Endometrial microvascular endothelial cells (primary cell): ENCODE results near the gene ZNF569. TPM values are rescaled to one million over a fixed set of nuclear protein-coding genes. Genes with fewer than 3 reads are reported as not detected.

Experiments
- in situ Hi-C: cut with HindIII; loops from 2 replicates; pipeline ENCODE4 v1.10.0; 2017; ENCODE audit warnings: low sequenced_read_pairs, low pct_unique_long_range_greater_than_20kb; ENCODE audit errors: inconsistent ontology term
- total RNA-seq: library from RNA; depleted of rRNA; stranded (reverse); fragments of >200 nt; gene quantifications from one replicate; pipeline ENCODE4 v1.2.3, GENCODE V29; 2015; ENCODE audit errors: inconsistent ontology term

The ZNF569 gene
- total RNA-seq, result 4.4 TPM

GRCh38 chr19:37466798-37467607 lies at the start of gene ZNF569:
ZNF569 (minus strand) TSS chr19:37467444; CDS start chr19:37444921, 22,523 bp downstream.
- in situ Hi-C loops, result no loop called here

DNA sequence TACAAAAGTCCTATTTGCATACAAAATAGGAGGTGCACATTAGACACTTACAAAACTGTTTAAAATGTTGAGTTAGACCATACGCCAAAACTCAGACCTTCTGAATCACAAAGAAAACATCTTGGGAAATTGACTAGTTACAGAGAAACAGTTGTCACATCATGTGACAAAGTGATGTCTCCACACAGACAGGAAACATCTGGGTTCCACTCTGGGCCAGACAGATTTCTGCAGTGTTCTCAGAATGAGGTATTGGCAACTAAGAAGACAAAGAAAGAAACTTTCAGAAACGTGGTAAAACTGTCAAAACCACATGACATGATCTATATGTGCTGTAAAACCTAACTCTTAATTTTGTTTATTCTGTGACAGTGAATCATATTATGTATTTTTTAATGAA lies 46.2 kb upstream of the ZNF569 start:
- in situ Hi-C loops, result no loop called here

- in situ Hi-C loops, result no loop called here
These were observed 44.6 kb upstream of the ZNF569 start for GRCh38 chr19:37511821-37512220.

DNA sequence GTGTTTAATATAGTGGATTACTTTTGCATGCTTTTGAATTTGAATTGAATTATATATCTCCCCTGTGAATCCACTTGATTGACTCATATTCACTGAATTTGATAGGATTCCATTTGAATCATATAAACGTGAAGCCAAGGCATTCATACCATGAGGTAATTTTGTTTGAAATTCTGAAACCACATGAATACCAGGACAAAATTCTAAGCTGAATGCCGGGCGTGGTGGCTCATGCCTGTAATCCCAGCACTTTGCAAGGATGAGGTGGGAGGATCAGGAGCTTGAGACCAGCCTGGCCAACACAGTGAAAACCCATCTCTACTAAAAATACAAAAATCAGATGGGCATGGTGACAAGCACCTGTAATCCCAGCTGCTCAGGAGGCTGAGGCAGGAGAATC lies 43.9 kb upstream of the ZNF569 start:
- in situ Hi-C loops, result no loop called here

- in situ Hi-C loops, result no loop called here
These were observed 39.9 kb upstream of the ZNF569 start for GRCh38 chr19:37507167-37507464.

DNA sequence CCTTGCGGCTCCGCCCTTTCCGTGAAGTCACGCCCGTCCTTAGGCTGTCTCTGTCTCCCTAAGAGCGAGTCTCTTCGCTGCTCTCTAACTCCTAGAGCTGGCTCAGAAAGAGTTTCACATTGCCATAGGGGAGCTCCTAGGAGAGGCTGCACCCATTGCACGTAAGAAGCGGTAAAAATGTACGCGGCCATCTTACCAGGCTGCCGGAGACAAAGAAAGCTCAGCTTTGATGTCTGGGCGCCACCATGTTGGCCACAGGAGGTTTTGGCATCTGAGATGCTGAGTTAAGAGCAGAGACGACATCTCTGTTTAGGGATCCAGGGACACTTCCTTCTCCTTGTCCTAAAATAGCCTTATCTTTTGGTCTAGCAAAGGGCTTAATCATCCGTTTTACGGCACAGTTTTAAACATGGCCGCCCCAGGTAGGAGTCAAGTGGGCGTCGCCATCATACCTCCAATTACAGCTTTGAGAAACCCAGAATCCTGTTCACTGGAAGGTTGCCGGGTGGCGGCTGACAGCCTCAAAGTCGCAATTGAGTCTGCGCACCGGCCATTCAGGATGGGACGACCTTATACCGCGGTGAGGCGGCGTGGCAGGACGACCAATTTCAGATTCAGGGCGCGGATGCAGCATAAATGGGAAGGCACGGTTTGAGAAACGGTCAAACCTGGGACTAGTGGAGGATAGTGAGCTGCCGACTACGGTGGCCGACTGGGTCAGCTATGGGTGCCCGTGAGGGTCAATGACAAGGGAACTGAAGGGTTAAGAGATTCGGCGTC lies 39.3 kb upstream of the ZNF569 start, which contains the start of gene ZNF793:
TSS of gene ZNF793 (plus strand) at position 553 of the 780 bp plus-strand sequence. CDS start 16,501 bp downstream, outside the sequence.
- in situ Hi-C loops, result no loop called here

GRCh38 chr19:37505958-37506386 lies 38.7 kb upstream of the ZNF569 start:
- in situ Hi-C loops, result no loop called here

GRCh38 chr19:37492213-37492612 lies 25.0 kb upstream of the ZNF569 start:
- in situ Hi-C loops, result no loop called here

DNA sequence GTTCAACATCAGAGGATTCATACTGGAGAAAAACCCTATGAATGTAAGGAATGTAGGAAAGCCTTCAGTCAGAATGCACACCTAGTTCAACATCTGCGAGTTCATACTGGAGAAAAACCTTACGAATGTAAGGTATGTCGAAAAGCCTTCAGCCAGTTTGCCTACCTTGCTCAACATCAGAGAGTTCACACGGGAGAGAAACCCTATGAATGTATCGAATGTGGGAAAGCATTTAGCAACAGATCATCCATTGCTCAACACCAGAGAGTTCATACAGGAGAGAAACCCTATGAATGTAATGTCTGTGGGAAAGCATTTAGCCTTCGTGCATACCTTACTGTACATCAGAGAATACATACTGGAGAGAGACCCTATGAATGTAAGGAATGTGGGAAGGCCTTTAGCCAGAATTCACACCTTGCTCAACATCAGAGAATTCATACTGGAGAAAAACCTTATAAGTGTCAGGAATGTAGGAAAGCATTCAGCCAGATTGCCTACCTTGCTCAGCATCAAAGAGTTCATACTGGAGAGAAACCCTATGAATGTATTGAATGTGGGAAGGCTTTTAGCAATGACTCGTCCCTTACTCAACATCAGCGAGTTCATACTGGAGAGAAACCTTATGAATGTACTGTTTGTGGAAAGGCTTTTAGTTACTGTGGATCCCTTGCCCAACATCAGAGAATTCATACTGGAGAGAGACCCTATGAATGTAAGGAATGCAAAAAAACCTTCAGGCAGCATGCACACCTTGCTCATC lies 17.3 kb upstream of the ZNF569 start:
- in situ Hi-C loops, result no loop called here

DNA sequence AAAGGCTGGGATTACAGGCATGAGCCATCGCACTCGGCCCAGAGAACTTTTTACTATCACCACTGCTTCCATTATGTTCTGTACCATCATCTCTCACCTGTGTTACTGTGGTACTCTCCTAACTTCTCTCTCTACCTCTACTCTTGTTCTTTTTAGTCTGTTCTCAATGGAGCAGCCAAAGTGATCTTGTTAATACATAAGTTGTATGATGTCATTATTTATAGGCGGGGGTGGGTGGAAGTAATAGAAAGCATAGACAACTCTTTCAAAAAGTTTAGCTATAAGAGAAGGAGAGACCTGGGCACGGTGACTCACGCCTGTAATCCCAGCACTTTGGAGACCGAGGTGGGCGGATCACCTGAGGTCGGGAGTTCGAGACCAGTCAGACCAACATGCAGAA lies 4.9 kb upstream of the ZNF569 start:
- in situ Hi-C loops, result no loop called here

DNA sequence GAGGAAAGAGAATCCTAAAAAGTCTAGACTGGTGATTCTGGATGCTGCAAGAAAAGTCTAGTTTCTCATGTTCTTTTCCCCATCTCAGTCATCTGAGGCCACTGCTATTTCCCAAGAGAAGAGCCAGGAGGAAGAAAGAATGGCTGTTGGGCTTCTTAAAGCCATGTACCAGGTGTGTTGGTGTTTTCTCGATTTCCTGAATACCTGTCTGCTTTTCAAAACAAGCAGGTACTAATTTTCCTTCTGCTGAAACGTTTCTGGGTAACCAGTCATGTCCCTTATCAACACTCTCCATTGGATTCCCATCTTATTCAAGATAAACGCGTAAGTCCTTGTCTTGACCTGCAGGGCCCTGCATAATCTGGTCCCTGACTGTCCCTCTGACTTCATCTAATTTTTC lies 3.0 kb upstream of the ZNF569 start:
- in situ Hi-C loops, result no loop called here

DNA sequence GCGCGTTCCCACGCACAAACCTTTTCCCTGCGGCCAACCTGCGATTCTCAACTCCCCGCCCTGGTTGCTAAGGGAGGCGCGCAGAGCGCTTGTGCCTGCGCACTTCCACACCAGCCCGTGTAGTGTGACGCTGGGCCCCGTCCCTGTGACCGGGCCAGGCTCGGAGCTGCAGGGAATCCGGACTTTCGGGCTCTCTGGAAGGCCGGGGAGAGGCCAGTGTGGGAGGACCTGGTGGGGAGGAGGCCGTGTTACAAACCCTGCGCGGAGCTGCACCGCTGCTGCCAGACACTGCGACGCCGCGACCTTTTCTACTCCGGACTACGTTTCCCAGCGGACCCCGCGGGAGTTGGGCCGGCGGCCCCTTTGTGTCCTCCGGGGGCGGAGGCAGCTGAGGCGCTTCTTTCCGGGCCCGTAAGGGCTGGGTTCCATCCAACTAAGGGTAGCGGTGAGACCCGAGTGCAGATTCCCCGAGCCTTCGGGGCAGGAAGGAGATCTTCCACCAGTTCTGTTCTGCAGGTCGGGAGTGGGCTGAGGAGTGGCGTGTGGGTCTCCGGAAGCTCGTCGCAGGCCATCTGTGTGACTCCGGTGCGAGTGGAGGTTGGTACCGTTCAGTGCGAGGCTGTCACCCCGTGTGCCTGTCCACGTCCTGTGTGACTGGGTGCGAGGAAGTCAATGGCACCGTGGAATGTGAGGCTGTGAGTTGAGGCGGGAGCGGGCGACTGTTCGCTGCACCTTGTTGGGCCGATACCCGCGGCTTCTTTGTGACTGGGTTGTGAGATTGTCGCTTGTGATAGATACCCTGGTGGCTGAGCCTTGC lies 1.9 kb upstream of the ZNF569 start, which contains the start of gene ZNF570:
TSS of gene ZNF570 (plus strand) at position 396 of the 817 bp plus-strand sequence. CDS start 999 bp downstream, outside the sequence.
- in situ Hi-C loops, result no loop called here

DNA sequence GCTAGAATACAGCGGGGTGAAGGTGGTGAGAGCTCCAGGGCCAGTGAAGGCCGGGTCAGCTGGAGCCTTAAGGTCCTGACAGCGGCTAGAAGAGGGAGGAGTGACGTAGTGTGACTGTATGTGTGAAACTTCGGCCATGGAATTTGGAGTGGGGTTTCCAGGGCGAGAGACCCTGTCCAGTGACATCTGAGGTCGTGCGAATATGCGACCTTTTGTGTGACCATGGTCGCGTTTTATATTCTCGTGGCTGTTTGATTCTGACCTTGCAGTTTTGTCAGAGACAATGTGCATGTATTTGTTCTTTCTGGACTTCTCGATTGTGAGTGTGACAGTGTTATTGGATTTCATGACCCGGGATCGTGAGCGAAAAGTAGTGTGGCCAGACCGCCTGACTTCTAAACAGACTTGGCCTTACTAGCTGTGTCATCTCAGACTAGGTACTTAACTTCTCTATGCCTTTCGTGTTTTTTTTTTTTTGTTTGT lies 405 bp upstream of the ZNF569 start:
- in situ Hi-C loops, result no loop called here

DNA sequence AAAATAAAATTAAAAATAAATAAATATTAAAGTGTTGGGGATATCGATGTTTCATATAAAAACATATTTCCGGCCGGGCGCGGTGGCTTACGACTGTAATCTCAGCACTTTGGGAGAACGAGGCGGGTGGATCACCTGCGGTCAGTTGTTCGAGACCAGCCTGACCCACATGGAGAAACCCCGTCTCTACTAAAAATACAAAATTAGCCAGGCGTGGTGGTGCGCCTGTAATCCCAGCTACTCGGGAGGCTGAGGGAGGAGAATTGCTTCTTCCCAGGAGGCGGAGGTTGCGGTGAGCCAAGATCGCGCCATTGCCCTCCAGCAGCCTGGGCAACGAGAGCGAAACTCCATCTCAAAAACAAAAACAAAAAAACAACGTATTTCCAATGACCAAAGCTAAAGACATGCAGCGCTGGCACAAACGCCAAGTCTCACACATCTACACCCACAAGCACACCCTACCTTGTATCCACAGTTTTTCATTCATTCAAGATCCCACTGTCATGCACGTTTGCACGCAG lies 907 bp downstream of the ZNF569 start:
- in situ Hi-C loops, result no loop called here

DNA sequence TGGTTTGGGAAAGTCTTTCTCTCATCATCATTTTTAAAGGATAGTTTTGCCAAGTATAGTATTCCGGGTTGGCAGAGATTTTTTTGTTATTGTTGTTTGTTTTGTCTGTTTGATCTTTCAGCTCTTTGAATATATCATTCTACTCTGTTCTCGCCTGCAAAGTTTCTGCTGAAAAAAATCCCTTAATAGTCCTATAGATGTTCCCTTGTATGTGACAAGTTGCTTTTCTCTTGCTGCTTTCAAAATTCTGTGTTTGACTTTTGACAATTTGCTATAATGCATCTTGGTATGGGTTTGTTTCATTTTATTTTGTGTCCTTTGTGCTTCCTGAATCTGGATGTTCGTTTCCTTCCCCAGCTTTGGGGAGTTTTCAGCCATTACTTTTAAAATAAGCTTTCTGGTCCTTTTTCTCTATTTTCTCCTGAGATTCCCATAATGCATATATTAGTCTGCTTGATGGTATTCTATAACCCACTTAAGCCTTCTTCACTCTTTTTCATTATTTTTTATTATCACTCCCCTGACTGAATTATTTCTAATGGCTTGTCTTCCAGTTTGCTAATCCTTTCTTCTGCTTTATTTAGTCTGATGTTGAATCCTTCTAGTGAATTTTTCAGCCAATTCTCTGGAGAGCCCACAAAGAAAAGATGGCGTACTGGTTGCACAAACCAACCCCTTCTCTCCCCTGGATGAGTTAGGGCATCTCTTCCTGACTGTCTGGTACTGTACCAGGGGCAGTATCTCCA lies 14.6 kb downstream of the ZNF569 start:
- in situ Hi-C loops, result no loop called here

DNA sequence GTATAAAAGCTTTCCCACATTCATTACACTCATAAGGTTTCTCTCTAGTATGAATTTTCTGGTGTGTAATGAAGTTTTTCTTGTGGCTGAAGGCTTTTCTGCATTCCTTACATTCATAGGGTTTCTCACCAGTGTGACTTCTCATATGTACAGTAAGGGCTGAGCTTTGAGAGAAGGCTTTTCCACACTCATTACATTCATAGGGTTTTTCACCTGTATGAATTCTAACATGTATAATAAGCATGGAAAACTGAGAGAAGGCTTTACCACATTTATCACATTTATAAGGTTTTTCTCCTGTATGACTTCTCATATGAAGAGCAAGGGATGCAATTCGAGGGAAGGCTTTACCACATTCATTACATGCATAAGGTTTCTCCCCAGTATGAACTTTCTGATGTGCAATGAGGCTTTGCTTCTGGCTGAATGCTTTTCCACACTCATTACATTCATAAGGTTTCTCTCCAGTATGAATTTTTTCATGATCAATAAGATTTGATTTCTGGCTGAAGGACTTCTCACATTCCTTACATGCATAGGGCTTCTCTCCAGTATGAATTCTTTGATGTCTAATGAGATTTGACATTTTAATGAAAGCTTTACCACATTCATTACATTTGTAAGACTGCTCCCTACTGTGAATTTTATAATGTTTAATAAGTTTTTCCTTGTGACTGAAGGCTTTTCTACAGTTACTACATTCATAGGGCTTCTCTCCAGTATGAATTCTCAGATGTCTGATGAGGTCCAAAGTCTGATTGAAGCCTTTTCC lies 53.7 kb downstream of the ZNF569 start:
- in situ Hi-C loops, result no loop called here

DNA sequence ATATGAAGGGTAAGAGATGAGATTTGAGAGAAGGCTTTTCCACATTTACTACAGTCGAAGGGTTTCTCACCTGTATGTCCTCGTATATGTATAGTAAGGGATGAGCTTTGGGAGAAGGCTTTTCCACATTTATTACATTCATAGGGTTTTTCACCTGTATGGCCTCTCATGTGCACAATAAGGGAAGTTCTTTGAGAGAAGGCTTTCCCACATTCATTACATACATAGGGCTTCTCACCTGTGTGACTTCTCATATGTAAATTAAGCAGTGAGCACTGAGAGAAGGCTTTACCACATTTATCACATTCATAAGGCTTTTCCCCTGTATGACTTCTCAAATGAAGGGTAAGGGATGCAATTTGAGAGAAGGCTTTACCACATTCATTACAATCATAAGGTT lies 54.5 kb downstream of the ZNF569 start:
- in situ Hi-C loops, result no loop called here
